K562 (cell line): ENCODE data around the gene DIP2A. TPM values are rescaled to one million over a fixed set of nuclear protein-coding genes. Genes with fewer than 3 reads are reported as not detected.

Experiments used
- ATAC-seq: fragments of 200-7000 bp; cut with Tn5 transposase; 3 replicates; pipeline ENCODE4 v1.9.1; 2020; ENCODE audit warnings: moderate library complexity
- BruUV-seq: library from RNA; stranded (reverse); fragments of 400-500 nt; replicated peaks from 2 replicates; lab custom pipeline; 2021; lab: Mats Ljungman, UMichigan
- CTCF ChIA-PET: fragments of 300-600 bp; formaldehyde crosslinking; extraction: SDS; loops from one replicate; lab custom pipeline; 2021; ENCODE audit warnings: low intra/inter-chr PET ratio; lab: Yijun Ruan, JAX
- POLR2A ChIA-PET: fragments of 300-600, 350-650 bp; sonication (Branson Sonifier 250); formaldehyde crosslinking; extraction: SDS; loops from one replicate; lab custom pipeline; 2021; ENCODE audit warnings: antibody characterized with exemption, inconsistent platforms; lab: Yijun Ruan, JAX
- DNase-seq, 4 experiments: peaks; one replicate each; pipeline versions ENCODE4 v3.0.0 to v3.0.0-alpha.2; 2011 to 2018; ENCODE audit warnings: low spot score in 3 of 4, mixed read lengths in 3 of 4; ENCODE audit errors: extremely low read depth in 1 of 4
- FAIRE-seq: peaks from 2 replicates; lab custom pipeline; 2011; peaks lifted over from hg19 to GRCh38; lab: Jason Lieb, UNC
- H2AFZ ChIP-seq: 2 replicates; pipeline ENCODE4 v1.6.0; 2011; ENCODE audit warnings: low read depth, low read length, control low read depth, inconsistent platforms
- H3K27ac ChIP-seq: fragments of 200-600 bp; 3 replicates; pipeline ENCODE4 v1.8.0; 2011; ENCODE audit warnings: low read depth, mild to moderate bottlenecking, control low read depth, inconsistent platforms, low read length, moderate library complexity, mixed read lengths; ENCODE audit errors: extremely low read depth
- H3K27me3 ChIP-seq, 2 experiments: fragments of 300-600 bp in 1 of 2; 2 replicates in 1 of 2; 3 replicates in 1 of 2; pipeline versions ENCODE4 v1.6.0 to v1.8.0; 2011; ENCODE audit warnings: inconsistent platforms in 2 of 2, low read length in 2 of 2, mild to moderate bottlenecking in 1 of 2, mixed read lengths in 1 of 2, moderate library complexity in 1 of 2; ENCODE audit not compliant: control insufficient read depth in 2 of 2, insufficient read depth in 2 of 2
- H3K36me3 ChIP-seq: fragments of 300-600 bp; 3 replicates; pipeline ENCODE4 v1.8.0; 2011; ENCODE audit warnings: mild to moderate bottlenecking, low read length, inconsistent platforms; ENCODE audit not compliant: control insufficient read depth, insufficient read depth
- H3K4me1 ChIP-seq, 2 experiments: fragments of 200-600 bp in 1 of 2; replicated peaks in 1 of 2; 2 replicates in 1 of 2; 3 replicates in 1 of 2; pipeline versions ENCODE4 v1.5.1 to v1.8.0; 2011; ENCODE audit warnings: inconsistent platforms in 2 of 2, low read length in 2 of 2, mild to moderate bottlenecking in 1 of 2, mixed read lengths in 1 of 2, moderate library complexity in 1 of 2; ENCODE audit not compliant: control insufficient read depth in 2 of 2, insufficient read depth in 2 of 2
- H3K4me2 ChIP-seq: 2 replicates; pipeline ENCODE4 v1.6.1; 2011; ENCODE audit warnings: low read length, control low read depth, inconsistent platforms, mixed read lengths; ENCODE audit not compliant: insufficient read depth
- H3K4me3 ChIP-seq: fragments of 200-600 bp; sonication (generic), shearing (Covaris generic); 2 replicates; pipeline ENCODE4 v1.5.1; 2016; ENCODE audit warnings: control low read depth, inconsistent platforms
- H3K79me2 ChIP-seq: fragments of 200-600 bp; 3 replicates; pipeline ENCODE4 v1.8.0; 2011; ENCODE audit warnings: low read length, inconsistent platforms; ENCODE audit not compliant: control insufficient read depth, insufficient read depth
- H3K9ac ChIP-seq, 2 experiments: 2 replicates each; pipeline versions ENCODE4 v1.6.0 to v1.6.1; 2011; ENCODE audit warnings: low read depth in 2 of 2, low read length in 2 of 2, control low read depth in 1 of 2, inconsistent platforms in 1 of 2, mild to moderate bottlenecking in 1 of 2, mixed read lengths in 1 of 2; ENCODE audit not compliant: insufficient read depth in 1 of 2
- H3K9me1 ChIP-seq: one replicate; pipeline ENCODE4 v1.6.0; 2011; ENCODE audit warnings: inconsistent platforms, mild to moderate bottlenecking, low read length, moderate library complexity; ENCODE audit not compliant: control insufficient read depth, insufficient read depth
- H3K9me3 ChIP-seq: replicated peaks from 2 replicates; pipeline ENCODE4 v1.5.1; 2011; ENCODE audit warnings: low read depth, low read length, inconsistent platforms; ENCODE audit not compliant: control insufficient read depth, insufficient read depth
- H4K20me1 ChIP-seq: replicated peaks from 2 replicates; pipeline ENCODE4 v1.6.1; 2011; ENCODE audit warnings: low read length, inconsistent platforms, mixed read lengths; ENCODE audit not compliant: control insufficient read depth, insufficient read depth
- MEF2A ChIP-seq: IDR thresholded peaks from 2 replicates; pipeline ENCODE4 v1.6.1; 2011; ENCODE audit warnings: low read depth, mild to moderate bottlenecking, low read length, moderate library complexity; ENCODE audit not compliant: control insufficient read depth
- POLR2G ChIP-seq: fragments of 200-400 bp; formaldehyde crosslinking; IDR thresholded peaks from 2 replicates; pipeline ENCODE4 v1.6.1; 2017; ENCODE audit warnings: low read depth, mild to moderate bottlenecking, antibody characterized with exemption, low read length, moderate library complexity
- WGBS: fragments of 100-300 bp; shearing (Covaris generic); methylation state at CpG from one replicate; pipeline ENCODE4 v1.1.6; 2016; ENCODE audit warnings: low coverage, mixed read lengths; ENCODE audit not compliant: insufficient coverage; ENCODE audit errors: missing lambda C conversion rate; 5-methylcytosine and 5-hydroxymethylcytosine counted together
- in situ Hi-C: fragments of 300-500 bp; cut with MboI; formaldehyde crosslinking; loops from 4 replicates; pipeline ENCODE4 v1.15.0; 2018; ENCODE audit warnings: inconsistent platforms, mixed read lengths
- intact Hi-C: fragments of 100-400 bp; cut with micrococcal nuclease; formaldehyde crosslinking; loops from 2 replicates; pipeline ENCODE4 v1.14.2; 2022
- polyA plus RNA-seq, 8 experiments: library from polyadenylated mRNA; depleted of rRNA in 4 of 8; stranded (reverse) in 5 of 8; unstranded in 3 of 8; fragments of >200 nt; fragmentation: Nextera tagmentation in 2 of 8; fragmentation: Illumina TruSeq in 1 of 8; extraction: Ambion mirVana in 2 of 8; extraction: Trizol in 1 of 8; gene quantifications; 2 replicates each; pipeline versions ENCODE4 v1.2.1 to v1.2.3, GENCODE V29; 2011 to 2014; ENCODE audit warnings: inconsistent platforms in 1 of 8, missing spikeins in 1 of 8
- total RNA-seq, 7 experiments: library from RNA; depleted of rRNA in 6 of 7; stranded (reverse); fragments of >200 nt in 6 of 7; fragmentation: Illumina TruSeq in 2 of 7; extraction: Trizol in 2 of 7; gene quantifications; 2 replicates each; pipeline versions ENCODE4 v1.2.1 to v1.2.3, GENCODE V29; 2011 to 2021; ENCODE audit warnings: low replicate concordance in 1 of 7
- TF ChIP-seq, protein P1 (sequence below): IDR thresholded peaks from 2 replicates; pipeline ENCODE4 v1.6.1; 2012; ENCODE audit warnings: low read depth, low read length, improper control_type of control experiment, borderline replicate concordance

The DIP2A gene
- total and polyA plus RNA-seq, 9 of the 15 experiments (the other 6 are each of a cell fraction or from before 2014, with no cell fraction given): 4.3 to 34.5 (median 20.3) TPM

DNA sequence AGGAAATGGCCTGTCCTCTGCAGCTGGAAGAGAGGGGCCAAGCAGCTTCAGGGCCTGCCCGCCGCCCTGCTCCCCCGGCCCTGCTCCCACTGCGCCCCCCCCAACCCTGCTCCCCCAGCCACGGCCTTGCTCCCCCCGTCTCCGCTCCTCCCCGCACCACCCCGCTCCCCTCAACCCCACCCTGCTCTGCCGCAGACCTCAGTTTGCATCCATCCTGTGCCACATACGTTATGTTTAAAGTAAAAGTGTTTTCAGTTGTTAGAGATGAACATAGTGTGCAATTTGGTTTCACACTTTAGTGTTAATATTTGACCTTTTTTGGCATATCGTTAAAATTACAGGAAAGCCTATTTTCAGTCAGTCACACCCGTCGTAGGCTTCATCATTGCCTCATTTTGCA is 34.1 kb upstream of the DIP2A start (continued):
- TF ChIP-seq, protein P1, sequence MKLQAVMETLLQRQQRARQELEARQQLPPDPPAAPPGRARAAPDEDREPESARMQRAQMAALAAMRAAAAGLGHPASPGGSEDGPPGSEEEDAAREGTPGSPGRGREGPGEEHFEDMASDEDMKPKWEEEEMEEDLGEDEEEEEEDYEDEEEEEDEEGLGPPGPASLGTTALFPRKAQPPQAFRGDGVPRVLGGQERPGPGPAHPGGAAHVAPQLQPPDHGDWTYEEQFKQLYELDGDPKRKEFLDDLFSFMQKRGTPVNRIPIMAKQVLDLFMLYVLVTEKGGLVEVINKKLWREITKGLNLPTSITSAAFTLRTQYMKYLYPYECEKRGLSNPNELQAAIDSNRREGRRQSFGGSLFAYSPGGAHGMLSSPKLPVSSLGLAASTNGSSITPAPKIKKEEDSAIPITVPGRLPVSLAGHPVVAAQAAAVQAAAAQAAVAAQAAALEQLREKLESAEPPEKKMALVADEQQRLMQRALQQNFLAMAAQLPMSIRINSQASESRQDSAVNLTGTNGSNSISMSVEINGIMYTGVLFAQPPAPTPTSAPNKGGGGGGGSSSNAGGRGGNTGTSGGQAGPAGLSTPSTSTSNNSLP: no peak

GRCh38 chr21:46425041-46425440 is 33.6 kb upstream of the DIP2A start:
- ATAC-seq (no peak), FAIRE-seq (no peak), DNase-seq (no peak)
- peaks cover 0 to 16% of the 10 kb centered on the region in 2 experiments; a peak in 1 of 5 replicates for H3K4me1 ChIP-seq
- no peaks in the 10 kb centered on the region for H3K79me2 ChIP-seq
- H3K4me2 ChIP-seq: no peak overlapping the region
- no TSS peak for BruUV-seq
- ChIA-PET CTCF (no interaction called here), POLR2A (interaction anchor here (0.6 to 1.3 kb wide), 2 partner anchors 8 to 107 kb away, joined by 3 read pairs; no protein-coding TSS in a partner anchor)
- WGBS: 96% methylated on average over 19 of the region's 19 CpGs
- no peak overlapping the region for H3K4me3 ChIP-seq
- H3K27me3 ChIP-seq: no peaks in the 10 kb centered on the region
- peak; percentile 42; the same call in 1 of the 2 replicates for TF ChIP-seq POLR2G
- TF ChIP-seq MEF2A: no peak
- H3K27ac ChIP-seq: no peak overlapping the region
- intact Hi-C loops: no loop called here
- no peak overlapping the region for H2AFZ ChIP-seq
- peak overlapping the region in 1 of 2 experiments; percentile 55; a peak in 2 of 4 replicates for H3K9ac ChIP-seq
- H3K9me1 ChIP-seq: no peaks in the 10 kb centered on the region
- no peaks in the 10 kb centered on the region for H3K9me3 ChIP-seq
- H4K20me1 ChIP-seq: no peaks in the 10 kb centered on the region
- H3K36me3 ChIP-seq: peaks cover 60% of the 10 kb centered on the region
- in situ Hi-C loops: no loop called here
